GM18498 (cell line): ENCODE results near the gene CDYL2.

ENCODE experiments used
- ATAC-seq: cut with Tn5 transposase; IDR thresholded peaks from one replicate; pipeline ENCODE4 v1.9.1; 2021; ENCODE audit warnings: mild to moderate bottlenecking, moderate library complexity; ENCODE audit not compliant: unreplicated experiment

CDYL2 gene

GRCh38 chr16:80564394-80564793, 240.0 kb downstream of the CDYL2 start:
- ATAC-seq: no peak

- no peak for ATAC-seq
Measured at GRCh38 chr16:80563066-80563465, 241.3 kb downstream of the CDYL2 start.

- ATAC-seq: no peak
Measured at GRCh38 chr16:80559369-80559768, 245.0 kb downstream of the CDYL2 start.

- no peak for ATAC-seq
Measured at GRCh38 chr16:80557037-80557436, 247.4 kb downstream of the CDYL2 start.

GRCh38 chr16:80556481-80556880, 247.9 kb downstream of the CDYL2 start:
- no peak for ATAC-seq

GRCh38 chr16:80554033-80554432, 250.4 kb downstream of the CDYL2 start:
- no peak for ATAC-seq

GRCh38 chr16:80552277-80552676, 252.1 kb downstream of the CDYL2 start:
- no peak for ATAC-seq
